ENCODE results near the gene FOXD1.
"Not testable (repeated sequence)": the region's sequence is repeated elsewhere in the genome, so short reads cannot be mapped to it uniquely, and the experiment has no call there.

DNA sequence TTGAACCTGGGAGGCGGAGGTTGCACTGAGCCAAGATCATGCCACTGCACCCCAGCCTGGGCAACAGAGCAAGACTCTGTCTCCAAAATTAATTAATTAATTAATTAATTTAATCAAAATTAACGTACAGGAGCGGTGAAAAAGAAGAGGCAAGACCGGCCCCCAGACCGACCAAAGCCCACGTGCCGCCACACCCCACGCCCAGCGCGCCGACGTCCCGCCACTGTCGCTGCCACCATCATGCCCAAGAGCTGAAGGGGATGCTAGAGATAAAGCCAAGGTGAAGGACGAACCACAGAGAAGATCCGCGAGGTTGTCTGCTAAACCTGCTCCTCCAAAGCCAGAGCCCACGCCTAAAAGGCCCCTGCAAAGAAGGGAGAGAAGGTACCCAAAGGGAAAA, 38.6 kb downstream of the FOXD1 start:
- not testable (repeated sequence) for TF ChIP-seq POLR2AphosphoS5, POLR2A (IDR thresholded peaks at IDR 0.05; ENCODE audit: low read depth, low read length)
